CD4-positive, alpha-beta T cell treated with Interleukin-1 beta for 1 hour (primary cell): ENCODE results near the gene PRKN.

Source experiments
- DNase-seq, 2 donors: peaks; one replicate each; pipeline ENCODE4 v3.0.0-alpha.2; 2020 to 2022

Gene PRKN

GRCh38 chr6:161415302-161415855, 1312.2 kb downstream of the PRKN start:
- no peak for DNase-seq

- DNase-seq: no peak
These were observed 1312.9 kb downstream of the PRKN start for GRCh38 chr6:161414707-161415106.

DNA sequence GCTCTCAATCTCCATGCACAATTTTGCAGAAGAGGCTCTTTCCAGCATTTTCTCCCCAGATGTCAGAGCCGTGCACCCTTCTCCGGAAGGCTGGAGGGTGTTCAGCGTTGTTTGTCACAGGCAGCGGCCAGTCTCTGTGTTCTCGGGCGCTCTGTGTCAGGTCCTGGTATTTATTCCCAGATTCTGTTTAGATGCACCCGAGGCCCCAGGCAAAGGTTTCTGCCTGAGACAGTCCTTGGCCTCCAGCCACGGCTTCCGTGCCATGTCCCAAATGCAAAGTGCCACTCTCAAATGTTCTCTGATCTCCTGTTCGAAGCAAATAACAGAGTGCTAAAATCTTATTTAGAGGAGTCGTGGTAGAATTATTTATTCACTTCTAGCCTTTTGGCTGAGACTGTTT, 1313.4 kb downstream of the PRKN start:
- DNase-seq: no peak

DNA sequence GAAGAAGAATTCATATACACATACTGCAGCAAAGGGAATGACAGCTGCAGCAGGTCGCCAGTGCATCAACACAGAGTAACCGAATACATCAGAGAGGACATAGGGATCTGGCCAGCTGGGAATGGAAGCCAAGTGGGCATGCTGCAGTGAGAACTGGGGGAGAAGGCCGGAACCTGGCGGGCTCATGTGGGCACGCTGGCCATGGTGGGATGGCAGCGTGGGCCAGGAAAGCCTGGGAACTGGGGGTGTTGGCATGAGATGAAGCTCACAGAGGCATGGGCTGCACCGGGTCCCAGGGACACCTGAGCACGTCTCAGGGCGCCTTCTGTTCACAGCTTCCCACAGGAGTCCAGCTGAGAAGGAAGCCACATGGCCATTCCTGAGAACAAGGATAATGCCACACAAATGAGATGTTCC, 1314.2 kb downstream of the PRKN start:
- no peak for DNase-seq

GRCh38 chr6:161412795-161413194, 1314.8 kb downstream of the PRKN start:
- DNase-seq: no peak

DNA sequence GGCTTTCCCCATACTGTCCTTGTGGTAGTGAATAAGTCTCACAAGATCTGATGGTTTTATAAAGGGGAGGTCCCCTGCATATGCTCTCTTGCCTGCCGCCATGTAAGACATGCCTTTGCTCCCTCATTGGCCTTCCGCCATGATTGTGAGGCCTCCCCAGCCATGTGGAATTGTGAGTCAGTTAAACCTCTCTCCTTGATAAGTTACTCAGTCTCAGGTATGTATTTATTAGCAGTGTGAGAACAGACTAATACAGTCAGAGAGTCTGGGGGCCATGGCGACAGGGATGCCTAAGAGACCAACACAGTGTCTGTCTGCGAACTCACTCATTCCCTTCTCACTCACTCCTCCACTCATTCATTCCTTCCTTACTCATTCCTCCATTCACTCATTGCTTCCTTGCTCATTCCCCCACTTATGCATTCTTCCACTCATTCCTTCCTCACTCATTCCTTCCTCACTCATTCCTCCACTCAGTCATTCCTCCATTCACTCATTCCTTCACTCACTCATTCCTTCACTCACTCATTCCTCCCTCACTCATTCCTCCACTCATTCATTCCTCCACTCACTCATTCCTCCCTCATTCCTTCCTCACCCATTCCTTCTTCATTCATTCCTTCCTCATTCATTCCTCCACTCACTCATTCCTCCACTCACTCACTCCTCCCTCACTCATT, 1316.2 kb downstream of the PRKN start:
- no peak for DNase-seq

GRCh38 chr6:161410736-161411135, 1316.8 kb downstream of the PRKN start:
- DNase-seq: no peak

- no peak for DNase-seq
These were observed 1317.5 kb downstream of the PRKN start for GRCh38 chr6:161410076-161410475.

GRCh38 chr6:161409353-161409752, 1318.2 kb downstream of the PRKN start:
- no peak for DNase-seq

DNA sequence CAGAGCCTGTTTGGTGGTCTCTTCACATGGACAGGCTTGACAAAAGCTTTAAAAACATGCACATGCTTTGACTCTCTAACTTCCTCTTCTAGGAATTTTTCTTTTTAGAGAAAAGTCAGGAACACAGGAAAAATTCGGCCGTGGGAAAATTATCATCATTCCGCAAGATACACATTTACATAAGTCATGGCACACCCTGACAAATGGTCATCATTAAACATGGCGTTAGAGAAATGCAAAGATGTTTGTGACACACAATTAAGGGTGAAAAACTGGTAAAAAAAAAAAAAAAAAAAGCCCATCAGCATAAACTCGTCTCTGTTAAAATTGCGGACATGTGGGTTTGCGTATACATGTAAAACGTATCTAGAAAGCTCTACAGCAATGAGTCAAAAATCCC, 1319.5 kb downstream of the PRKN start:
- DNase-seq: no peak

DNA sequence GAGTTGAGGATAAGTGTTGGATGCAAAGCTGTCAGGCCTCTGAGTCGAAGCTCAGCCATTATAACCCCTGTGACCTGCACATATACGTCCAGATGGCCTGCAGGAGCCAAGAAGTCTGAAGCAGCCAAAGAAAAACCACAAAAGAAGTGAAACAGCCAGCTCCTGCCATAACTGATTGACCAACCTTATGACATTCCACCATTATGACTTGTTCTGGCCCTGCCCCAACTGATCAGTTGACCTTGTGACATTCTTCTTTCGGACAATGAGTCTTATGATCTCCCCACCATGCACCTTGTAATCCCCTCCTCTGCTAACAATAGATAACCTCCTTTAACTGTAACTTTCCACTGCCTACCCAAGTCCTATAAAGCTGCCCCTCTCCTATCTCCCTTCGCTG, 1320.0 kb downstream of the PRKN start:
- DNase-seq: no peak

- no peak for DNase-seq
These were observed 1320.5 kb downstream of the PRKN start for GRCh38 chr6:161407115-161407514.

GRCh38 chr6:161406646-161407045, 1320.9 kb downstream of the PRKN start:
- no peak for DNase-seq

- DNase-seq: no peak
These were observed 1322.1 kb downstream of the PRKN start for GRCh38 chr6:161405418-161405817.

DNA sequence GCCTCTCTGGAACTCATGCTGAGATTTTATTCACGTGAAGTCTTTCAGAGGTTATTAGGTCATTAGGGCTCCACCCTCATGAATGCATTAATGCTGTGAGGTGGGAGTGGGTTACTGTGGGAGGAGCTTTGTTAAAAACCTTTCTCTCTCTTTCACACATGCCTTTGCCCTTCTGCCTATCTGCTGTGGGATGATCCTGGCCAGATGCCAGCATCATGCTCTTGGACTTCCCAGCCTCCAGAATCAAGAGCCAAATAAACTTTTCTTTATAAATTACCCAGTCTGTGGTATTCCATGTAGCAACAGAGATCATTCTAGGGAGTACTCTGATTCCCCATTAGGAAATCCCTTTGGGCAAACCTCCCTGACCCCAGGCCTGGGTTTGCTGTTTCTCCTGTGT, 1323.8 kb downstream of the PRKN start:
- DNase-seq: no peak

GRCh38 chr6:161401587-161402309, 1325.8 kb downstream of the PRKN start:
- no peak for DNase-seq

DNA sequence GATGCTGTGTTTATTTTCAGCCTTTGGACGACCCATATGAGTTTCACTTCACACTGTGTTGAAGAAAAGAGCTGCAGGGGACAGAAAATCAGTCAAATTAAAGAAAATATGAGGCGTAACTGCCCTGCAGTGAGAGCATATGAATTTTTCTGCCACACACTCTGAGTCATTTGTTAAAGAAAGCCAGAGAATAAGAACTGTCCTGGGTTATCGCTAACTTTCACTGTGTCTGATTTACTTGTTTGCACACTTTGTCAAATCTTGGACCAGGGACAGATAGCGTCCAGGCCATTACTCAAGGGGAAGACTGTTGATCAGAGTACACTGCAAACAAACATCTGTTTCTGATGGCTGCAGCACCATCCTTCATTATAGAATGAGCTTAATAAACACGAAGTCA, 1326.9 kb downstream of the PRKN start:
- DNase-seq: no peak

- DNase-seq: no peak
These were observed 1331.0 kb downstream of the PRKN start for GRCh38 chr6:161396539-161396938.

GRCh38 chr6:161395716-161396231, 1331.8 kb downstream of the PRKN start:
- DNase-seq: no peak

DNA sequence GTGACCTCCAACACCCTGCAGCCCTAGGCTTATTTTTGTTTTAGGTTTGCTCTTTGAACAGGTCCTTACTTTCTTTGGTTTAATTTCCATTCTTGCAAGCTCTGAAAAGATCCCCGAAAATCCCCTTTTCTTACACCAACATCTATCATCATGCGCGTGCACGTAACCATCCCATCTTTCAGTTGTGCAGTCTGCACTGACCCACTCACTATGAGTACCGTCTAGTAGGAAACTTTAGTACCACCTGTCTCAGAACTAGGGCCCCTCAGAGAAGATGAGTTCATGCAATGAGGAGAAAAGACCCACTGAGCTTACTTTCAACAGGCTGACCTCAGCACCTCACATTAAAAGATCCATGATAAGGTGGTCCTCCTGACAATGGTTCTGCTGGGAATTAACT, 1333.1 kb downstream of the PRKN start:
- DNase-seq: no peak

DNA sequence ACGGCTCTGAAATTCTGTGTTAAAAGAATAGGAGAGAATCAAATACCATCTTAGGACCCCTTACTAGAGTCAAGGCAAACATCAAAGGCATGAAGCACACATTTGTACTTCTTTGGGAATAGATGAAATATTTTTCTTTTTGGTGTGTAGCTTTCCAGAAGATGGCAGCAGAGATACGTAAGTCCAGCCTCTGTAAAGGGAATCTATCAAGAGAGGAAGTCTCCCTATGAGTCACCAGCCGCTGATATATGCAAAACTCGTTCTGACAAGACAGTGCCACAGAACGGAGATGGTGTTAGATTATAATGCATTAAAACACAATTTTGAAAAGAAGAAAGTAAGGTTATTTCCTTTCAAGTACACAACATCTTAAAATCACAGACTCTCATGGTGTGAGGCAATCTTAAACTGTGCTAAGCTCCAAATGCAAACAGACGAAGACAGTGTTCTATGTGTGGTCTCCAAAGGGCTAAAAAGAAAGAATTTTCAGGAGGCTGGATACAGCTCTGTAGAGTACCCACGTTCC, 1333.7 kb downstream of the PRKN start:
- DNase-seq: peak; percentile 64 to 73

GRCh38 chr6:161393292-161393691, 1334.3 kb downstream of the PRKN start:
- DNase-seq: no peak

- no peak for DNase-seq
These were observed 1337.8 kb downstream of the PRKN start for GRCh38 chr6:161389756-161390155.

GRCh38 chr6:161383951-161384350, 1343.6 kb downstream of the PRKN start:
- no peak for DNase-seq
